Astrocyte of the cerebellum (primary cell): ENCODE data around the gene WBP1.
"Not testable (repeated sequence)": the region's sequence is repeated elsewhere in the genome, so short reads cannot be mapped to it uniquely, and the experiment has no call there.

Experiments used
- DNase-seq: peaks from one replicate; pipeline ENCODE4 v3.0.0-alpha.2; 2011; ENCODE audit warnings: low read depth
- H3K4me3 ChIP-seq: 2 replicates; pipeline ENCODE4 v1.5.1; 2011; ENCODE audit warnings: mild to moderate bottlenecking, low read depth, low read length, moderate library complexity
- CTCF ChIP-seq: IDR thresholded peaks from 2 replicates; pipeline ENCODE4 v1.5.1; 2012; ENCODE audit warnings: low read length, low read depth, moderate library complexity, mild to moderate bottlenecking; ENCODE audit errors: missing control alignments
- in situ Hi-C: cut with HindIII; loops from 2 replicates; pipeline ENCODE4 v1.10.0; 2017; ENCODE audit warnings: low sequenced_read_pairs

The WBP1 gene

GRCh38 chr2:74417197-74417596 lies 41.0 kb upstream of the WBP1 start:
- no peak overlapping the region for H3K4me3 ChIP-seq
- DNase-seq = no peak
- in situ Hi-C loops = no loop called here
- TF ChIP-seq CTCF = no peak

- no peak for DNase-seq
- no peak overlapping the region for H3K4me3 ChIP-seq
- TF ChIP-seq CTCF = no peak
- in situ Hi-C loops = no loop called here
Observed at GRCh38 chr2:74417763-74418162, 40.5 kb upstream of the WBP1 start.

- no peak for DNase-seq
- no peak for TF ChIP-seq CTCF
- H3K4me3 ChIP-seq = no peak overlapping the region
- in situ Hi-C loops = no loop called here
Observed at GRCh38 chr2:74418312-74418711, 39.9 kb upstream of the WBP1 start.

GRCh38 chr2:74419345-74419744 lies 38.9 kb upstream of the WBP1 start:
- no peak overlapping the region for H3K4me3 ChIP-seq
- in situ Hi-C loops = no loop called here
- TF ChIP-seq CTCF = no peak
- no peak for DNase-seq

- DNase-seq = no peak
- TF ChIP-seq CTCF = no peak
- no peak overlapping the region for H3K4me3 ChIP-seq
- in situ Hi-C loops = no loop called here
Observed at GRCh38 chr2:74420006-74420405, 38.2 kb upstream of the WBP1 start.

GRCh38 chr2:74420443-74421103 lies 37.7 kb upstream of the WBP1 start:
- H3K4me3 ChIP-seq = peak overlapping the region; percentile 86
- in situ Hi-C loops, DNase-seq: not testable (repeated sequence)

- TF ChIP-seq CTCF = no peak
- peak within 1 kb of the TSS; percentile 86 for H3K4me3 ChIP-seq
- no peak for DNase-seq
- in situ Hi-C loops = no loop called here
Observed at GRCh38 chr2:74421221-74421870, 36.9 kb upstream of the WBP1 start, which contains the start of the genes C2orf81 and WDR54. C2orf81 (minus strand) TSS chr2:74421619; CDS start chr2:74421560, 59 bp downstream. WDR54 (plus strand) TSS chr2:74421730; CDS start chr2:74422154, 424 bp downstream.
